WTC11 (cell line): ENCODE measurements around the gene PIKFYVE. TPM values are rescaled to one million over a fixed set of nuclear protein-coding genes. Genes with fewer than 3 reads are reported as not detected.

Experiments
- ATAC-seq: fragments of 200-7000 bp; cut with Tn5 transposase; 2 replicates; pipeline ENCODE4 v1.10.0; 2021; ENCODE audit warnings: mild to moderate bottlenecking, moderate library complexity
- CTCF ChIA-PET: fragments of 300-600 bp; sonication (Branson Sonifier 250); formaldehyde crosslinking; loops from one replicate; lab custom pipeline; 2021; ENCODE audit warnings: antibody characterized with exemption; lab: Charles Lee
- POLR2A ChIA-PET: fragments of 350-600 bp; sonication (Branson Sonifier 250); formaldehyde crosslinking; loops from one replicate; lab custom pipeline; 2021; ENCODE audit warnings: antibody characterized with exemption; lab: Charles Lee
- DNase-seq: peaks from one replicate; pipeline ENCODE4 v3.0.0; 2021; ENCODE audit warnings: low spot score
- H3K27ac Mint-ChIP-seq: 2 replicates; pipeline ENCODE4 v1.8.0; 2021; ENCODE audit warnings: mixed read lengths
- H3K27me3 Mint-ChIP-seq: 2 replicates; pipeline ENCODE4 v1.8.0; 2021; ENCODE audit warnings: low read depth, mild to moderate bottlenecking, moderate library complexity, mixed read lengths
- H3K36me3 Mint-ChIP-seq: 2 replicates; pipeline ENCODE4 v1.8.0; 2021; ENCODE audit warnings: mixed read lengths
- H3K4me1 Mint-ChIP-seq: 2 replicates; pipeline ENCODE4 v1.8.0; 2022; ENCODE audit warnings: mixed read lengths
- H3K4me3 Mint-ChIP-seq: 2 replicates; pipeline ENCODE4 v1.8.0; 2021; ENCODE audit warnings: mild to moderate bottlenecking, moderate library complexity, mixed read lengths
- H3K9me3 Mint-ChIP-seq: 2 replicates; pipeline ENCODE4 v1.8.0; 2021; ENCODE audit warnings: mixed read lengths
- ATF2 ChIP-seq: sonication (generic); formaldehyde crosslinking; IDR thresholded peaks from 2 replicates; pipeline ENCODE4 v1.8.1; 2022; ENCODE audit warnings: low read depth, missing genetic modification reagents, borderline replicate concordance
- CREB1 ChIP-seq: sonication (generic); formaldehyde crosslinking; IDR thresholded peaks from 2 replicates; pipeline ENCODE4 v1.8.0; 2023; ENCODE audit warnings: mild to moderate bottlenecking, missing genetic modification reagents
- ERG ChIP-seq: fragments of 250-450 bp; sonication (Bioruptor Pico); IDR thresholded peaks from 2 replicates; pipeline ENCODE4 v1.8.0; 2021; ENCODE audit warnings: mild to moderate bottlenecking
- FOXP1 ChIP-seq: sonication (generic); formaldehyde crosslinking; IDR thresholded peaks from 2 replicates; pipeline ENCODE4 v1.8.0; 2022; ENCODE audit warnings: missing genetic modification reagents, mild to moderate bottlenecking, moderate library complexity, borderline replicate concordance
- FOXP4 ChIP-seq: sonication (generic); formaldehyde crosslinking; IDR thresholded peaks from 2 replicates; pipeline ENCODE4 v1.8.0; 2022; ENCODE audit warnings: mild to moderate bottlenecking, missing genetic modification reagents
- GRHL2 ChIP-seq: fragments of 250-450 bp; sonication (Bioruptor Pico); IDR thresholded peaks from 2 replicates; pipeline ENCODE4 v1.8.0; 2022; ENCODE audit warnings: mild to moderate bottlenecking, moderate library complexity; ENCODE audit not compliant: insufficient replicate concordance, severe bottlenecking
- HMGA2 ChIP-seq: fragments of 250-450 bp; sonication (Bioruptor Pico); IDR thresholded peaks from 2 replicates; pipeline ENCODE4 v1.4.0; 2021; ENCODE audit warnings: mild to moderate bottlenecking, moderate library complexity
- NFYB ChIP-seq: sonication (generic); formaldehyde crosslinking; conservative IDR thresholded peaks from 2 replicates; pipeline ENCODE4 v1.8.0; 2022; ENCODE audit warnings: low read depth, missing genetic modification reagents
- NR1H2 ChIP-seq: sonication (generic); formaldehyde crosslinking; IDR thresholded peaks from 2 replicates; pipeline ENCODE4 v1.9.0; 2021; ENCODE audit warnings: mild to moderate bottlenecking, moderate library complexity, missing genetic modification reagents
- PRDM15 ChIP-seq: sonication (generic); formaldehyde crosslinking; IDR thresholded peaks from 2 replicates; pipeline ENCODE4 v1.8.0; 2022; ENCODE audit warnings: missing genetic modification reagents
- PREB ChIP-seq: sonication (generic); formaldehyde crosslinking; IDR thresholded peaks from 2 replicates; pipeline ENCODE4 v1.8.1; 2022; ENCODE audit warnings: mild to moderate bottlenecking, missing genetic modification reagents, moderate library complexity, borderline replicate concordance
- TCF7 ChIP-seq: sonication (generic); formaldehyde crosslinking; IDR thresholded peaks from 2 replicates; pipeline ENCODE4 v1.8.0; 2022; ENCODE audit warnings: mild to moderate bottlenecking, low read depth, missing genetic modification reagents, moderate library complexity
- USF2 ChIP-seq: sonication (generic); formaldehyde crosslinking; IDR thresholded peaks from 2 replicates; pipeline ENCODE4 v1.8.1; 2023; ENCODE audit warnings: mild to moderate bottlenecking, missing genetic modification reagents, moderate library complexity
- ZBTB43 ChIP-seq: sonication (generic); formaldehyde crosslinking; IDR thresholded peaks from 2 replicates; pipeline ENCODE4 v1.8.1; 2023; ENCODE audit warnings: mild to moderate bottlenecking, missing genetic modification reagents
- ZNF232 ChIP-seq: sonication (generic); formaldehyde crosslinking; IDR thresholded peaks from 2 replicates; pipeline ENCODE4 v1.8.0; 2022; ENCODE audit warnings: mild to moderate bottlenecking, missing genetic modification reagents
- ZNF263 ChIP-seq: sonication (generic); formaldehyde crosslinking; IDR thresholded peaks from 2 replicates; pipeline ENCODE4 v1.8.1; 2022; ENCODE audit warnings: low read depth, mild to moderate bottlenecking, moderate library complexity, missing genetic modification reagents
- ZNF317 ChIP-seq: sonication (generic); formaldehyde crosslinking; IDR thresholded peaks from 2 replicates; pipeline ENCODE4 v1.8.1; 2023; ENCODE audit warnings: low read depth, mild to moderate bottlenecking, moderate library complexity, missing genetic modification reagents, borderline replicate concordance
- total RNA-seq: library from RNA; stranded (reverse); gene quantifications from 3 replicates; pipeline ENCODE4 v1.2.3, GENCODE V29; 2021

The PIKFYVE gene
- total RNA-seq, 1 experiment from 2014 or later = 36.1 TPM

DNA sequence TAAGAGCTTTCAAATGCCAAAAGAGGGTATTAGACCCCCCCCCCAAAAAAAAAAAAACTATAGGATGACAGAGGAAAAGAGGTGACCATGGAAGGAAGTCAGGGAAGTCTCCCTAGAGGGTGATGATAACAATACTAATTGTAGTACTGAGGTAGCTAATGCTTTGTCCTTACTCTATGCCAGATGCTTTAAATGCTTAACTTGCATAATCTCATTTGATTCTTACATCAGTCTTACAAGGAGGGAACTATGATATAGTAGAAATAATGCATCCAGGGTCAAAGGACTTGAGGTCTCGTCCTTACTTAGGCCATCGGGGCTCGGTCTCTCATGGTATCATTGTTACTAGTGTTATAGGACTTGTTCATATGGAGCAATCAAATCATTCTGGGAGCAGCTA is 20.3 kb upstream of the PIKFYVE start:
- no peak for ATAC-seq
- TF ChIP-seq NFYB (CRISPR knock-in tag) = no peak
- TF ChIP-seq TCF7 (CRISPR knock-in tag) = no peak
- TF ChIP-seq USF2 = no peak
- TF ChIP-seq CREB1 (CRISPR knock-in tag) = no peak
- no peak for TF ChIP-seq NR1H2
- TF ChIP-seq ZNF317 (CRISPR knock-in tag) = no peak
- TF ChIP-seq ZNF263 (CRISPR knock-in tag) = no peak
- no peak for TF ChIP-seq GRHL2 (CRISPR knock-in tag)
- TF ChIP-seq PRDM15 = no peak
- TF ChIP-seq FOXP4 = no peak
- TF ChIP-seq ZBTB43 (CRISPR knock-in tag) = no peak
- no peak for TF ChIP-seq ERG (CRISPR knock-in tag)
- TF ChIP-seq HMGA2 (CRISPR knock-in tag) = no peak
- TF ChIP-seq ATF2 = no peak
- TF ChIP-seq ZNF232 = no peak
- TF ChIP-seq FOXP1 (CRISPR knock-in tag) = no peak
- no peak for TF ChIP-seq PREB
- Mint-ChIP-seq H3K4me3 (no peak overlapping the region), H3K27me3 (no peaks in the 10 kb centered on the region), H3K4me1 (peaks cover 14% of the 10 kb centered on the region), H3K9me3 (no peaks in the 10 kb centered on the region), H3K27ac (no peak overlapping the region; the same call in 1 of the 2 replicates), H3K36me3 (peaks cover 93% of the 10 kb centered on the region)
- no peak for DNase-seq
- ChIA-PET POLR2A (no interaction called here), CTCF (no interaction called here)
